Stomach (tissue), 4 donors: ENCODE results near the gene PDE4B.

Experiments used
- CTCF ChIP-seq, 7 experiments: fragments of 450-650 bp in 4 of 7; fragments of 200-600 bp in 3 of 7; sonication (generic) in 3 of 7; IDR thresholded peaks; one replicate each; pipeline ENCODE4 v1.5.1; 2016 to 2019; ENCODE audit warnings: antibody characterized with exemption in 7 of 7, control low read depth in 2 of 7, mild to moderate bottlenecking in 1 of 7
- EP300 ChIP-seq: sonication (generic); formaldehyde crosslinking; IDR thresholded peaks from one replicate; pipeline ENCODE4 v1.6.1; 2017; ENCODE audit warnings: antibody characterized with exemption

- TF ChIP-seq CTCF (IDR thresholded peaks at IDR 0.05) (no peak), EP300 (no peak)
Measured at GRCh38 chr1:66166753-66167152, 374.1 kb downstream of the PDE4B start.
